Nephron progenitor cell (in vitro differentiated cells): ENCODE data around the gene RB1.

ENCODE experiments used
- DNase-seq: peaks from one replicate; pipeline ENCODE4 v3.0.0; 2021
- H3K27ac Mint-ChIP-seq: 2 replicates; pipeline ENCODE4 v1.8.0; 2021; ENCODE audit warnings: mild to moderate bottlenecking, moderate library complexity, mixed read lengths
- H3K27me3 Mint-ChIP-seq: 2 replicates; pipeline ENCODE4 v1.8.0; 2021; ENCODE audit warnings: mild to moderate bottlenecking, low read depth, mixed read lengths; ENCODE audit not compliant: poor library complexity
- H3K36me3 Mint-ChIP-seq: 2 replicates; pipeline ENCODE4 v1.8.0; 2021; ENCODE audit warnings: low read depth, mixed read lengths
- H3K4me1 Mint-ChIP-seq: 2 replicates; pipeline ENCODE4 v1.8.0; 2021; ENCODE audit warnings: mixed read lengths
- H3K4me3 Mint-ChIP-seq: 2 replicates; pipeline ENCODE4 v1.8.0; 2021; ENCODE audit warnings: mild to moderate bottlenecking, moderate library complexity, mixed read lengths
- H3K9me3 Mint-ChIP-seq: 2 replicates; pipeline ENCODE4 v1.8.0; 2021; ENCODE audit warnings: mild to moderate bottlenecking, moderate library complexity, mixed read lengths
- TF ChIP-seq, protein P1 (sequence below): fragments of 200-600 bp; sonication (generic); IDR thresholded peaks from 2 replicates; pipeline ENCODE4 v1.5.0; 2021; ENCODE audit warnings: antibody characterized with exemption

RB1 gene

DNA sequence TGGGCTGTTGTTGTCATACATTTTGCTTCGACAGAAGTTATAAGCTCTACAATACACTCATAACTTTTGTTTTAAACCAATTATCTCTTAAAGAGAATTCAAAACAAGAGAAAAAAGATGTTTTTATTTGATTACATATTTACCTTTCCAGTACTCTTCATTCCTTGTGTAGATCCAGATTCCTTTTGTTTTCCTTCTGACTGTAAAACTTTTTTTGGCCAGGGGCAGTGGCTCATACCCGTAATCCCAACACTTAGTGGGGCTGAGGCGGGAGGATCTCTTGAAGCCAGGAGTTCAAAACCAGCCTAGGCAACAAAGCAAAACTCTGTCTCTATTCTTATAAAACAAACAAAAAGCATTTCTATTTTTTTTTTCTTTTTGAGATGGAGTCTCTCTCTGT is 87.7 kb downstream of the RB1 start:
- TF ChIP-seq, protein P1, sequence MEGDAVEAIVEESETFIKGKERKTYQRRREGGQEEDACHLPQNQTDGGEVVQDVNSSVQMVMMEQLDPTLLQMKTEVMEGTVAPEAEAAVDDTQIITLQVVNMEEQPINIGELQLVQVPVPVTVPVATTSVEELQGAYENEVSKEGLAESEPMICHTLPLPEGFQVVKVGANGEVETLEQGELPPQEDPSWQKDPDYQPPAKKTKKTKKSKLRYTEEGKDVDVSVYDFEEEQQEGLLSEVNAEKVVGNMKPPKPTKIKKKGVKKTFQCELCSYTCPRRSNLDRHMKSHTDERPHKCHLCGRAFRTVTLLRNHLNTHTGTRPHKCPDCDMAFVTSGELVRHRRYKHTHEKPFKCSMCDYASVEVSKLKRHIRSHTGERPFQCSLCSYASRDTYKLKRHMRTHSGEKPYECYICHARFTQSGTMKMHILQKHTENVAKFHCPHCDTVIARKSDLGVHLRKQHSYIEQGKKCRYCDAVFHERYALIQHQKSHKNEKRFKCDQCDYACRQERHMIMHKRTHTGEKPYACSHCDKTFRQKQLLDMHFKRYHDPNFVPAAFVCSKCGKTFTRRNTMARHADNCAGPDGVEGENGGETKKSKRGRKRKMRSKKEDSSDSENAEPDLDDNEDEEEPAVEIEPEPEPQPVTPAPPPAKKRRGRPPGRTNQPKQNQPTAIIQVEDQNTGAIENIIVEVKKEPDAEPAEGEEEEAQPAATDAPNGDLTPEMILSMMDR, result no peak
- H3K4me3 Mint-ChIP-seq, result no peak overlapping the region
- DNase-seq, result no peak

DNA sequence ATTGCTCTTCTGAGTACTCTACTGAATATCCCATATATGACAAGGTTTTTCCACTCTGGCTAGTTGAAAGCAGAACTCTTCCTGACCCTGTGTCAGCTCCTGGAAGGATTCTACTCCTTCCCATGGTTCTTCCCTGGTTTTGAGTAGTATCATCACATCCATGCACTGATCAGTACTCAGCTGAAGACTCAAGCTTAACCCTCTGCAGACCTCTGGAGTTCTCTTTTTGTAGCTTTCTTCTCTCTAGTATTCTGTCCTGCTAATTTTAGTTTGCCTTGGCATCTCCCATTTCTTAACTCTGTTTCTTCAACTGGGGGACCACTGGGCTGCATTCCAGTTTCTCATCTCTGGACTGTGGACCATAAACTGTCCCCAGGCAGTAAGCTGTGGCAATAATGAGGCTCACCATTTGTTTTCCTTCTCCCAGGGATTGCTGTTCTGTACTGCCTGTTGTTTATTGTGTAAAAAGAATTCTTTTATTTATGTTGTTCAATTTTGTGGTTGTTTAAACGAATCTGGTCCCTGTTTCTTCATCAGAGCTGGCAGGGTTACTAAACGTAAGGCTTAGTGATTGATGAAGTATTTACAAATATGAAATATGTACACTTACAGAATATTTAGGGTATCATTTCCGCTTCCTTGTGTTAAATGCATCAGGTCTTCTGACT is 89.6 kb downstream of the RB1 start:
- Mint-ChIP-seq H3K9me3 (peaks cover 51% of the 10 kb centered on the region), H3K4me1 (no peaks in the 10 kb centered on the region), H3K27ac (no peak overlapping the region), H3K4me3 (no peak overlapping the region), H3K27me3 (no peaks in the 10 kb centered on the region), H3K36me3 (peaks cover 67% of the 10 kb centered on the region)
- TF ChIP-seq, protein P1, result no peak
- DNase-seq, result no peak

More for the DNA sequence above, 87.7 kb downstream of the RB1 start:
- H3K36me3 Mint-ChIP-seq, result peaks cover 59% of the 10 kb centered on the region
- no peaks in the 10 kb centered on the region for H3K27me3 Mint-ChIP-seq
- no peak overlapping the region for H3K27ac Mint-ChIP-seq
- H3K4me1 Mint-ChIP-seq, result no peaks in the 10 kb centered on the region
- peaks cover 46% of the 10 kb centered on the region for H3K9me3 Mint-ChIP-seq

GRCh38 chr13:48393698-48394085 is 90.1 kb downstream of the RB1 start:
- Mint-ChIP-seq H3K9me3 (peaks cover 51% of the 10 kb centered on the region), H3K36me3 (peaks cover 67% of the 10 kb centered on the region), H3K4me3 (no peak overlapping the region), H3K27ac (no peak overlapping the region), H3K27me3 (no peaks in the 10 kb centered on the region), H3K4me1 (no peaks in the 10 kb centered on the region)
- TF ChIP-seq, protein P1, result no peak
- no peak for DNase-seq

- H3K9me3 Mint-ChIP-seq, result peaks cover 37% of the 10 kb centered on the region
- no peaks in the 10 kb centered on the region for H3K4me1 Mint-ChIP-seq
- TF ChIP-seq, protein P1, result no peak
- DNase-seq, result no peak
- H3K36me3 Mint-ChIP-seq, result peaks cover 43% of the 10 kb centered on the region
- H3K27ac Mint-ChIP-seq, result no peak overlapping the region
- no peak overlapping the region for H3K4me3 Mint-ChIP-seq
- H3K27me3 Mint-ChIP-seq, result no peaks in the 10 kb centered on the region
Observed at GRCh38 chr13:48397744-48398143, 94.2 kb downstream of the RB1 start.

- no peaks in the 10 kb centered on the region for H3K27me3 Mint-ChIP-seq
- TF ChIP-seq, protein P1, result no peak
- H3K4me1 Mint-ChIP-seq, result no peaks in the 10 kb centered on the region
- H3K9me3 Mint-ChIP-seq, result peaks cover 29% of the 10 kb centered on the region
- DNase-seq, result no peak
- peaks cover 35% of the 10 kb centered on the region for H3K36me3 Mint-ChIP-seq
- no peak overlapping the region for H3K27ac Mint-ChIP-seq
- no peak overlapping the region for H3K4me3 Mint-ChIP-seq
Observed at GRCh38 chr13:48398450-48399095, 95.0 kb downstream of the RB1 start.
